ENCODE measurements around the gene CCDC177. TPM values are rescaled to one million over a fixed set of nuclear protein-coding genes. Genes with fewer than 3 reads are reported as not detected.

CCDC177 gene
- total RNA-seq, 1 experiment from 2014 or later: 2.1 TPM

DNA sequence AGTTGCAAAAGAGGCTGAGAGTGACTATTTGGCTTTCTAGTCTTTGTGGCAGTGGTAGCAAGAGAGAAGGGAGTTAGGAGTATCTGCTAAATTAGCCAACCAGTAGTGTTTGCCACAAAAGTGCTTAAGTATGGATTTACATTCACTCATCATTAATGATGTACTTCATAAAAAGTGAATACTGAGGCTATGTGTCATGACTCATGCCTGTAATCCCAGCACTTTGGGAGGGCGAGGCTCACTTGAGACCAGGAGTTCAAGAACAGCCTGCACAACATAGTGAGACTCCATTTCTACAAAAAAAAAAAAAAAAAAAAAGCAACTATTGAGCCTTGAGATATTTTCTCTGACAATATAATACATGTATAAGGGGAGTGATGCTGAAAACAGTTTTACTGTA lies 36.8 kb downstream of the CCDC177 start:
- ATAC-seq (no peak), DNase-seq (ENCODE audit: low spot score) (no peak)
- H3K4me1 Mint-ChIP-seq: 0 out of 2 replicates have a peak, but pooled peaks cover 7% of the 10 kb centered on the region
- no peaks in the 10 kb centered on the region for H3K36me3 Mint-ChIP-seq
- ChIA-PET CTCF (interaction anchor here (0.6 to 4.5 kb wide), 3 partner anchors 10 to 272 kb away, joined by 3 to 79 read pairs (median 8); partner anchors contain the start of gene CCDC177), POLR2A (no interaction called here)
- H3K9me3 Mint-ChIP-seq: no peaks in the 10 kb centered on the region
- TF ChIP-seq SMAD4 (CRISPR knock-in tag; IDR thresholded peaks at IDR 0.05) (no peak), FOXJ3 (CRISPR knock-in tag; IDR thresholded peaks at IDR 0.05; ENCODE audit: borderline replicate concordance) (no peak), ZNF416 (CRISPR knock-in tag; IDR thresholded peaks at IDR 0.05) (no peak), ZNF317 (CRISPR knock-in tag; IDR thresholded peaks at IDR 0.05; ENCODE audit: borderline replicate concordance, low read depth) (no peak), GABPB1 (CRISPR knock-in tag; IDR thresholded peaks at IDR 0.05) (no peak), ZNF138 (CRISPR knock-in tag; conservative IDR thresholded peaks at IDR 0.05) (no peak)
- TF ChIP-seq, protein P1, sequence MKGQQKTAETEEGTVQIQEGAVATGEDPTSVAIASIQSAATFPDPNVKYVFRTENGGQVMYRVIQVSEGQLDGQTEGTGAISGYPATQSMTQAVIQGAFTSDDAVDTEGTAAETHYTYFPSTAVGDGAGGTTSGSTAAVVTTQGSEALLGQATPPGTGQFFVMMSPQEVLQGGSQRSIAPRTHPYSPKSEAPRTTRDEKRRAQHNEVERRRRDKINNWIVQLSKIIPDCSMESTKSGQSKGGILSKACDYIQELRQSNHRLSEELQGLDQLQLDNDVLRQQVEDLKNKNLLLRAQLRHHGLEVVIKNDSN (CRISPR knock-in tag; IDR thresholded peaks at IDR 0.05): no peak
- TF ChIP-seq, protein P2, sequence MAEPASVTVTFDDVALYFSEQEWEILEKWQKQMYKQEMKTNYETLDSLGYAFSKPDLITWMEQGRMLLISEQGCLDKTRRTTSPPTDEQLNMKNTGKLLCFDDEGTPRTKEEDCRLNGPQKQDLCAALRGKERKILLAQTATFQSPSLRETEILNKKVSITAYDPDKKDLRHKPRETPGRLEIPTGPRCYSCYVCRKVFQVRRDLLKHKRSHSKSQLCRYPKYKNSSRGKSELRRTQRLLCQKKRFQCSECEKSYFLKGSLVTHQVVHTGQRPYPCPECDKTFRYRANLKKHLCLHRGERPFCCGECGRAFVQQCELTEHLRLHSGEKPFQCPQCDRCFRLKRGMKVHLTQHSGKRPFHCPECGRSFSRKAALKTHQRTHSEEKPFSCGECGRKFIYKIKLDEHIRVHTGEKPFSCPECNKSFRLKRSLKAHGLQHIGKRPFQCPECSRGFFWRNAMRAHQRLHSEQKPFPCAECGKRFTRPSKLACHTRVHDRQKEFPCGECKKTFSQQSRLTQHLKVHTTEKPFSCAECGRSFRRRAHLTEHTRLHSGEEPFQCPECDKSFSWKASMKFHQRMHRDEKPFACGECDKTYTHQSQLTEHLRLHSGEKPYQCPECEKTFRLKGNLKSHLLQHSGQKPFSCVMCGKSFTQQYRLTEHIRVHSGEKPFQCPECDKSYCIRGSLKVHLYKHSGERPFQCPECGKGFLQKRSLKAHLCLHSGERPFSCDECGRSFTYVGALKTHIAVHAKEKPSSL (CRISPR knock-in tag; conservative IDR thresholded peaks at IDR 0.05): no peak
- TF ChIP-seq, protein P3, sequence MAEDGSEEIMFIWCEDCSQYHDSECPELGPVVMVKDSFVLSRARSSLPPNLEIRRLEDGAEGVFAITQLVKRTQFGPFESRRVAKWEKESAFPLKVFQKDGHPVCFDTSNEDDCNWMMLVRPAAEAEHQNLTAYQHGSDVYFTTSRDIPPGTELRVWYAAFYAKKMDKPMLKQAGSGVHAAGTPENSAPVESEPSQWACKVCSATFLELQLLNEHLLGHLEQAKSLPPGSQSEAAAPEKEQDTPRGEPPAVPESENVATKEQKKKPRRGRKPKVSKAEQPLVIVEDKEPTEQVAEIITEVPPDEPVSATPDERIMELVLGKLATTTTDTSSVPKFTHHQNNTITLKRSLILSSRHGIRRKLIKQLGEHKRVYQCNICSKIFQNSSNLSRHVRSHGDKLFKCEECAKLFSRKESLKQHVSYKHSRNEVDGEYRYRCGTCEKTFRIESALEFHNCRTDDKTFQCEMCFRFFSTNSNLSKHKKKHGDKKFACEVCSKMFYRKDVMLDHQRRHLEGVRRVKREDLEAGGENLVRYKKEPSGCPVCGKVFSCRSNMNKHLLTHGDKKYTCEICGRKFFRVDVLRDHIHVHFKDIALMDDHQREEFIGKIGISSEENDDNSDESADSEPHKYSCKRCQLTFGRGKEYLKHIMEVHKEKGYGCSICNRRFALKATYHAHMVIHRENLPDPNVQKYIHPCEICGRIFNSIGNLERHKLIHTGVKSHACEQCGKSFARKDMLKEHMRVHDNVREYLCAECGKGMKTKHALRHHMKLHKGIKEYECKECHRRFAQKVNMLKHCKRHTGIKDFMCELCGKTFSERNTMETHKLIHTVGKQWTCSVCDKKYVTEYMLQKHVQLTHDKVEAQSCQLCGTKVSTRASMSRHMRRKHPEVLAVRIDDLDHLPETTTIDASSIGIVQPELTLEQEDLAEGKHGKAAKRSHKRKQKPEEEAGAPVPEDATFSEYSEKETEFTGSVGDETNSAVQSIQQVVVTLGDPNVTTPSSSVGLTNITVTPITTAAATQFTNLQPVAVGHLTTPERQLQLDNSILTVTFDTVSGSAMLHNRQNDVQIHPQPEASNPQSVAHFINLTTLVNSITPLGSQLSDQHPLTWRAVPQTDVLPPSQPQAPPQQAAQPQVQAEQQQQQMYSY (CRISPR knock-in tag; IDR thresholded peaks at IDR 0.05): no peak
- TF ChIP-seq, protein P4, sequence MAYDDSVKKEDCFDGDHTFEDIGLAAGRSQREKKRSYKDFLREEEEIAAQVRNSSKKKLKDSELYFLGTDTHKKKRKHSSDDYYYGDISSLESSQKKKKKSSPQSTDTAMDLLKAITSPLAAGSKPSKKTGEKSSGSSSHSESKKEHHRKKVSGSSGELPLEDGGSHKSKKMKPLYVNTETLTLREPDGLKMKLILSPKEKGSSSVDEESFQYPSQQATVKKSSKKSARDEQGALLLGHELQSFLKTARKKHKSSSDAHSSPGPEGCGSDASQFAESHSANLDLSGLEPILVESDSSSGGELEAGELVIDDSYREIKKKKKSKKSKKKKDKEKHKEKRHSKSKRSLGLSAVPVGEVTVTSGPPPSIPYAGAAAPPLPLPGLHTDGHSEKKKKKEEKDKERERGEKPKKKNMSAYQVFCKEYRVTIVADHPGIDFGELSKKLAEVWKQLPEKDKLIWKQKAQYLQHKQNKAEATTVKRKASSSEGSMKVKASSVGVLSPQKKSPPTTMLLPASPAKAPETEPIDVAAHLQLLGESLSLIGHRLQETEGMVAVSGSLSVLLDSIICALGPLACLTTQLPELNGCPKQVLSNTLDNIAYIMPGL (CRISPR knock-in tag; IDR thresholded peaks at IDR 0.05): no peak
- TF ChIP-seq, protein P5, sequence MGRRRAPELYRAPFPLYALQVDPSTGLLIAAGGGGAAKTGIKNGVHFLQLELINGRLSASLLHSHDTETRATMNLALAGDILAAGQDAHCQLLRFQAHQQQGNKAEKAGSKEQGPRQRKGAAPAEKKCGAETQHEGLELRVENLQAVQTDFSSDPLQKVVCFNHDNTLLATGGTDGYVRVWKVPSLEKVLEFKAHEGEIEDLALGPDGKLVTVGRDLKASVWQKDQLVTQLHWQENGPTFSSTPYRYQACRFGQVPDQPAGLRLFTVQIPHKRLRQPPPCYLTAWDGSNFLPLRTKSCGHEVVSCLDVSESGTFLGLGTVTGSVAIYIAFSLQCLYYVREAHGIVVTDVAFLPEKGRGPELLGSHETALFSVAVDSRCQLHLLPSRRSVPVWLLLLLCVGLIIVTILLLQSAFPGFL (CRISPR knock-in tag; IDR thresholded peaks at IDR 0.05; ENCODE audit: borderline replicate concordance): no peak
- no peak overlapping the region for H3K4me3 Mint-ChIP-seq
- H3K27ac Mint-ChIP-seq: no peak overlapping the region
- H3K27me3 Mint-ChIP-seq (ENCODE audit: low read depth): 0 out of 2 replicates have a peak, but pooled peaks cover 3% of the 10 kb centered on the region

DNA sequence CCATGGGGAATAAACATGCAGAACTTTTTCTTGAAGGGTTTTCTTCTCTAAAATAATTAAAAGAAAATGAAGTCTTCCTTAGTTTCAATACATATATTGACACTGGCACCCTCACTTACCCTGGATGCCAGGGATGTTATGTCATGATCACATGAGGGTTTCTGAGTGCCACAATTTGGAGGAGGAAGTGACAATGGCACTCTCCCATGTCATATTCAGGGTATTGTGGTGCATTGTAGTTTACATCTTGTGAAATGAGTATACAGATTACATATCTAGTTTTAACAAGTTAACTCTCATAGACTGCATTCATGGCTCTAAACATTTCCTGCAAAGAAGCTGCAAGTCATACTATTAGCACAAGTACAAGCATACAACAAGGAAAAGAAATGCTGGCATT lies 37.7 kb downstream of the CCDC177 start:
- no peak for TF ChIP-seq FOXJ3 (CRISPR knock-in tag; IDR thresholded peaks at IDR 0.05; ENCODE audit: borderline replicate concordance)
- TF ChIP-seq JAZF1 (CRISPR knock-in tag; IDR thresholded peaks at IDR 0.05): no peak
- no peak for TF ChIP-seq ESRRA (CRISPR knock-in tag; IDR thresholded peaks at IDR 0.05; ENCODE audit: borderline replicate concordance)
- TF ChIP-seq, protein P6, sequence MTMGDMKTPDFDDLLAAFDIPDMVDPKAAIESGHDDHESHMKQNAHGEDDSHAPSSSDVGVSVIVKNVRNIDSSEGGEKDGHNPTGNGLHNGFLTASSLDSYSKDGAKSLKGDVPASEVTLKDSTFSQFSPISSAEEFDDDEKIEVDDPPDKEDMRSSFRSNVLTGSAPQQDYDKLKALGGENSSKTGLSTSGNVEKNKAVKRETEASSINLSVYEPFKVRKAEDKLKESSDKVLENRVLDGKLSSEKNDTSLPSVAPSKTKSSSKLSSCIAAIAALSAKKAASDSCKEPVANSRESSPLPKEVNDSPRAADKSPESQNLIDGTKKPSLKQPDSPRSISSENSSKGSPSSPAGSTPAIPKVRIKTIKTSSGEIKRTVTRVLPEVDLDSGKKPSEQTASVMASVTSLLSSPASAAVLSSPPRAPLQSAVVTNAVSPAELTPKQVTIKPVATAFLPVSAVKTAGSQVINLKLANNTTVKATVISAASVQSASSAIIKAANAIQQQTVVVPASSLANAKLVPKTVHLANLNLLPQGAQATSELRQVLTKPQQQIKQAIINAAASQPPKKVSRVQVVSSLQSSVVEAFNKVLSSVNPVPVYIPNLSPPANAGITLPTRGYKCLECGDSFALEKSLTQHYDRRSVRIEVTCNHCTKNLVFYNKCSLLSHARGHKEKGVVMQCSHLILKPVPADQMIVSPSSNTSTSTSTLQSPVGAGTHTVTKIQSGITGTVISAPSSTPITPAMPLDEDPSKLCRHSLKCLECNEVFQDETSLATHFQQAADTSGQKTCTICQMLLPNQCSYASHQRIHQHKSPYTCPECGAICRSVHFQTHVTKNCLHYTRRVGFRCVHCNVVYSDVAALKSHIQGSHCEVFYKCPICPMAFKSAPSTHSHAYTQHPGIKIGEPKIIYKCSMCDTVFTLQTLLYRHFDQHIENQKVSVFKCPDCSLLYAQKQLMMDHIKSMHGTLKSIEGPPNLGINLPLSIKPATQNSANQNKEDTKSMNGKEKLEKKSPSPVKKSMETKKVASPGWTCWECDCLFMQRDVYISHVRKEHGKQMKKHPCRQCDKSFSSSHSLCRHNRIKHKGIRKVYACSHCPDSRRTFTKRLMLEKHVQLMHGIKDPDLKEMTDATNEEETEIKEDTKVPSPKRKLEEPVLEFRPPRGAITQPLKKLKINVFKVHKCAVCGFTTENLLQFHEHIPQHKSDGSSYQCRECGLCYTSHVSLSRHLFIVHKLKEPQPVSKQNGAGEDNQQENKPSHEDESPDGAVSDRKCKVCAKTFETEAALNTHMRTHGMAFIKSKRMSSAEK (CRISPR knock-in tag; IDR thresholded peaks at IDR 0.05; ENCODE audit: borderline replicate concordance): no peak
- TF ChIP-seq TEAD4 (CRISPR knock-in tag; IDR thresholded peaks at IDR 0.05): no peak
- H3K4me3 Mint-ChIP-seq: no peak overlapping the region
- DNase-seq (ENCODE audit: low spot score) (no peak), ATAC-seq (no peak)
- 0 out of 2 replicates have a peak, but pooled peaks cover 7% of the 10 kb centered on the region for H3K4me1 Mint-ChIP-seq
- H3K36me3 Mint-ChIP-seq: no peaks in the 10 kb centered on the region
- no peak overlapping the region for H3K27ac Mint-ChIP-seq
- ChIA-PET POLR2A (no interaction called here), CTCF (interaction anchor here (1.2 to 4.5 kb wide), 2 partner anchors 11 to 36 kb away, joined by 8 to 79 read pairs; partner anchors contain the start of gene CCDC177)
- no peaks in the 10 kb centered on the region for H3K9me3 Mint-ChIP-seq
- H3K27me3 Mint-ChIP-seq (ENCODE audit: low read depth): 0 out of 2 replicates have a peak, but pooled peaks cover 3% of the 10 kb centered on the region
